Measurements from ENCODE around the gene TOMM40.
"Not testable (repeated sequence)": the region's sequence is repeated elsewhere in the genome, so short reads cannot be mapped to it uniquely, and the experiment has no call there.

TOMM40 gene

DNA sequence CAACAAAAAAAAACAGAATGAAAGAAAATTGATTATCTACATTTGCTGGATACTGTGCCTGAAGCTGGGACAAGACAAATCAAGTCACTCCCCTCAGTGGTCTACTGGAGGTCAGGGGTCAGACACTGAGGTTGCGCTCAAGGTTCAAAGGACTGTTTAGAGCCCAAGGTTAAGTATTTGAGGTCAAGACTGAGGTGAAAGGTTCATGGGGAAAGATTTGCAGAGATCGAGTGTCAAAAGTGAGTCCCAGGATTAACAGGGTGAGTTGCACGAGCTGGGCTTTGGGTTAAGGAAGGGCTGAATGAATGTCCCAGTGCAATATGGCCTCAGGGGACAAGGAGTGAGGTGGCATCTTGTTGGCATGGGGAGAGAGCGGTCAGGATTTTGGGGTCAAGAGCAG, 3.4 kb upstream of the TOMM40 start:
- TF ChIP-seq, protein P1, sequence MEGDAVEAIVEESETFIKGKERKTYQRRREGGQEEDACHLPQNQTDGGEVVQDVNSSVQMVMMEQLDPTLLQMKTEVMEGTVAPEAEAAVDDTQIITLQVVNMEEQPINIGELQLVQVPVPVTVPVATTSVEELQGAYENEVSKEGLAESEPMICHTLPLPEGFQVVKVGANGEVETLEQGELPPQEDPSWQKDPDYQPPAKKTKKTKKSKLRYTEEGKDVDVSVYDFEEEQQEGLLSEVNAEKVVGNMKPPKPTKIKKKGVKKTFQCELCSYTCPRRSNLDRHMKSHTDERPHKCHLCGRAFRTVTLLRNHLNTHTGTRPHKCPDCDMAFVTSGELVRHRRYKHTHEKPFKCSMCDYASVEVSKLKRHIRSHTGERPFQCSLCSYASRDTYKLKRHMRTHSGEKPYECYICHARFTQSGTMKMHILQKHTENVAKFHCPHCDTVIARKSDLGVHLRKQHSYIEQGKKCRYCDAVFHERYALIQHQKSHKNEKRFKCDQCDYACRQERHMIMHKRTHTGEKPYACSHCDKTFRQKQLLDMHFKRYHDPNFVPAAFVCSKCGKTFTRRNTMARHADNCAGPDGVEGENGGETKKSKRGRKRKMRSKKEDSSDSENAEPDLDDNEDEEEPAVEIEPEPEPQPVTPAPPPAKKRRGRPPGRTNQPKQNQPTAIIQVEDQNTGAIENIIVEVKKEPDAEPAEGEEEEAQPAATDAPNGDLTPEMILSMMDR (IDR thresholded peaks at IDR 0.05; ENCODE audit: control extremely low read depth, extremely low read depth, low read depth, missing control alignments), result no peak
- DNase-seq (ENCODE audit: extremely low spot score), result no peak
- POLR2A ChIA-PET, result no interaction called here
- CTCF ChIA-PET, result no interaction called here

DNA sequence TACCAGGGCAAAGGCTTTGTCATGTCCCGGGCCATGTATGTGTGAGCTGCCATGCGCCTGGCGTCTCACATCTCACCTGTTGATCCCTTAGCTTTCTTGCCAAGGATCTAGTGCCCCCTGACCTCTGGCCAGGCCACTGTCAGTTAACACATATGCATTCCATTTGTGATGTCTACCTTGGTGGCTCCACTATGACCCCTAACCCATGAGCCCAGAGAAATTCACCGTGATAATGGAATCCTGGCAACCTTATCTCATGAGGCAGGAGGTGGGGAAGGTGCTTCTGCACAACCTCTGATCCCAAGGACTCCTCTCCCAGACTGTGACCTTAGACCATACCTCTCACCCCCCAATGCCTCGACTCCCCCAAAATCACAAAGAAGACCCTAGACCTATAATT, 2.7 kb upstream of the TOMM40 start:
- DNase-seq (ENCODE audit: extremely low spot score); POLR2A ChIA-PET; CTCF ChIA-PET: not testable (repeated sequence)

GRCh38 chr19:44889830-44890365, 1.2 kb upstream of the TOMM40 start:
- ChIA-PET POLR2A (no interaction called here), CTCF (interaction anchor here (0.7 to 1.5 kb wide), 4 partner anchors 14 to 200 kb away, joined by 3 to 5 read pairs (median 4); partner anchors contain the start of gene NECTIN2)
- DNase-seq (ENCODE audit: extremely low spot score), result no peak
- TF ChIP-seq, protein P1 (IDR thresholded peaks at IDR 0.05; ENCODE audit: control extremely low read depth, extremely low read depth, low read depth, missing control alignments), result no peak

- TF ChIP-seq, protein P1 (IDR thresholded peaks at IDR 0.05; ENCODE audit: control extremely low read depth, extremely low read depth, low read depth, missing control alignments), result no peak
- CTCF ChIA-PET, result interaction anchor here (0.6 to 1.5 kb wide), 5 partner anchors 14 to 201 kb away, joined by 3 to 5 read pairs (median 3); partner anchors contain the start of gene NECTIN2
- POLR2A ChIA-PET, result interaction anchor here (0.8 kb wide), 1 partner anchor 297 kb away, joined by 4 read pairs; no protein-coding TSS in a partner anchor
These were observed 563 bp upstream of the TOMM40 start for GRCh38 chr19:44890366-44891015.

GRCh38 chr19:44892932-44893331, 1.9 kb downstream of the TOMM40 start:
- POLR2A ChIA-PET, result no interaction called here
- CTCF ChIA-PET, result interaction anchor here (1.0 to 1.6 kb wide), 3 partner anchors 11 to 59 kb away, joined by 5 to 10 read pairs (median 5); partner anchors contain the start of gene APOE
- TF ChIP-seq, protein P1 (IDR thresholded peaks at IDR 0.05; ENCODE audit: control extremely low read depth, extremely low read depth, low read depth, missing control alignments), result no peak
- DNase-seq (ENCODE audit: extremely low spot score), result no peak

More at GRCh38 chr19:44890366-44891015, 563 bp upstream of the TOMM40 start:
- DNase-seq (ENCODE audit: extremely low spot score), result peak; percentile 99

- CTCF ChIA-PET, result interaction anchor here (1.6 kb wide), 1 partner anchor 10 kb away, joined by 10 read pairs; no protein-coding TSS in a partner anchor
- TF ChIP-seq, protein P1 (IDR thresholded peaks at IDR 0.05; ENCODE audit: control extremely low read depth, extremely low read depth, low read depth, missing control alignments), result no peak
These were observed 2.4 kb downstream of the TOMM40 start for GRCh38 chr19:44893332-44894051.

GRCh38 chr19:44894052-44894400, 3.0 kb downstream of the TOMM40 start:
- POLR2A ChIA-PET, result no interaction called here
- DNase-seq (ENCODE audit: extremely low spot score), result no peak
- TF ChIP-seq, protein P1 (IDR thresholded peaks at IDR 0.05; ENCODE audit: control extremely low read depth, extremely low read depth, low read depth, missing control alignments), result no peak
- CTCF ChIA-PET, result no interaction called here

More at GRCh38 chr19:44893332-44894051, 2.4 kb downstream of the TOMM40 start:
- POLR2A ChIA-PET, result no interaction called here
- no peak for DNase-seq (ENCODE audit: extremely low spot score)
